Vagina (tissue), 2 donors: ENCODE data around the gene SIRPA.

Experiments used
- POLR2A ChIP-seq, 2 donors: fragments of 450-650 bp; IDR thresholded peaks; one replicate each; pipeline ENCODE4 v1.6.1; 2017; ENCODE audit warnings: antibody characterized with exemption in 2 of 2, mild to moderate bottlenecking in 2 of 2, moderate library complexity in 2 of 2
- TF ChIP-seq, protein P1 (sequence below), 3 experiments: fragments of 450-650 bp in 2 of 3; fragments of 200-600 bp in 1 of 3; sonication (generic) in 1 of 3; IDR thresholded peaks; one replicate each; pipeline ENCODE4 v1.5.1; 2017 to 2019; ENCODE audit warnings: antibody characterized with exemption in 3 of 3, mild to moderate bottlenecking in 2 of 3, moderate library complexity in 2 of 3

DNA sequence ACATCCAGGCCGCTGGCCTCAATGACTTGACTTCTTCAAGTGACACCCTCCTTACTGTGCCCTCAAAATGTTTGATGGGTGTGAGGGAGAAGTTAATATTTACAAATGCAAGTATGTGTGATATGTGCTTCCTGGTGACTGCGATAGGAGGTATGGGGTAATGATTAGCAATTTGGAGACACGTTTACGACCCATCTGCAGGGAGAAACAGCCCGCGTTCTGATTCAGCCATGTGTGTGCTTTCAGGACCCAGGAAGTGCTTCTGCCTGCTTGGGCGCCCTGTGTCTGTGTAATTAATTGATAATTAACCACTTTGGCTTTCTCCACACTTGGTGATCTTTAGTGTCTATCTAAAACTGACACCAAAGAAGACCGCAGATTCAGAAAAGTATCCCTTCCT lies 25.0 kb downstream of the SIRPA start:
- TF ChIP-seq, protein P1, sequence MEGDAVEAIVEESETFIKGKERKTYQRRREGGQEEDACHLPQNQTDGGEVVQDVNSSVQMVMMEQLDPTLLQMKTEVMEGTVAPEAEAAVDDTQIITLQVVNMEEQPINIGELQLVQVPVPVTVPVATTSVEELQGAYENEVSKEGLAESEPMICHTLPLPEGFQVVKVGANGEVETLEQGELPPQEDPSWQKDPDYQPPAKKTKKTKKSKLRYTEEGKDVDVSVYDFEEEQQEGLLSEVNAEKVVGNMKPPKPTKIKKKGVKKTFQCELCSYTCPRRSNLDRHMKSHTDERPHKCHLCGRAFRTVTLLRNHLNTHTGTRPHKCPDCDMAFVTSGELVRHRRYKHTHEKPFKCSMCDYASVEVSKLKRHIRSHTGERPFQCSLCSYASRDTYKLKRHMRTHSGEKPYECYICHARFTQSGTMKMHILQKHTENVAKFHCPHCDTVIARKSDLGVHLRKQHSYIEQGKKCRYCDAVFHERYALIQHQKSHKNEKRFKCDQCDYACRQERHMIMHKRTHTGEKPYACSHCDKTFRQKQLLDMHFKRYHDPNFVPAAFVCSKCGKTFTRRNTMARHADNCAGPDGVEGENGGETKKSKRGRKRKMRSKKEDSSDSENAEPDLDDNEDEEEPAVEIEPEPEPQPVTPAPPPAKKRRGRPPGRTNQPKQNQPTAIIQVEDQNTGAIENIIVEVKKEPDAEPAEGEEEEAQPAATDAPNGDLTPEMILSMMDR (IDR thresholded peaks at IDR 0.05): no peak
- TF ChIP-seq POLR2A (IDR thresholded peaks at IDR 0.05): no peak
